ENCODE results near the gene ZNF234. TPM values are rescaled to one million over a fixed set of nuclear protein-coding genes. Genes with fewer than 3 reads are reported as not detected.
"Not testable (repeated sequence)": the region's sequence is repeated elsewhere in the genome, so short reads cannot be mapped to it uniquely, and the experiment has no call there.

The ZNF234 gene
- total RNA-seq, 1 donor from 2014 or later, result 16.1 TPM

- DNase-seq (ENCODE audit: low spot score), result no peak
These were observed 39.6 kb downstream of the ZNF234 start for GRCh38 chr19:44180968-44181367.

GRCh38 chr19:44182145-44182544 lies 40.8 kb downstream of the ZNF234 start:
- no peak for DNase-seq (ENCODE audit: low spot score)

- no peak for DNase-seq (ENCODE audit: low spot score)
These were observed 48.7 kb downstream of the ZNF234 start for GRCh38 chr19:44190020-44190419.

GRCh38 chr19:44192127-44192526 lies 50.8 kb downstream of the ZNF234 start:
- no peak for DNase-seq (ENCODE audit: low spot score)

- no peak for DNase-seq (ENCODE audit: low spot score)
These were observed 55.4 kb downstream of the ZNF234 start for GRCh38 chr19:44196772-44197171.

- no peak for DNase-seq (ENCODE audit: low spot score)
These were observed 61.1 kb downstream of the ZNF234 start for GRCh38 chr19:44202470-44202869.

GRCh38 chr19:44202974-44203373 lies 61.6 kb downstream of the ZNF234 start:
- DNase-seq (ENCODE audit: low spot score), result no peak

GRCh38 chr19:44203877-44204276 lies 62.5 kb downstream of the ZNF234 start:
- DNase-seq (ENCODE audit: low spot score), result not testable (repeated sequence)

GRCh38 chr19:44204772-44205171 lies 63.4 kb downstream of the ZNF234 start:
- no peak for DNase-seq (ENCODE audit: low spot score)

GRCh38 chr19:44207126-44207803 lies 65.9 kb downstream of the ZNF234 start:
- DNase-seq (ENCODE audit: low spot score), result peak; percentile 91

Other genes with a start within 250 kb of the ZNF234 start
- gene ZNF45, start 206.3 kb upstream of the ZNF234 start, total RNA-seq, result 15.9 TPM
- 6.8 TPM for gene ZNF221, start 190.3 kb upstream of the ZNF234 start, total RNA-seq
- 9.1 TPM for gene ZNF155, start 157.4 kb upstream of the ZNF234 start, total RNA-seq
- 8.8 TPM for gene ZNF230, start 138.6 kb upstream of the ZNF234 start, total RNA-seq
- 4.9 TPM for gene ZNF222, start 116.2 kb upstream of the ZNF234 start, total RNA-seq
- 16.9 TPM for gene ZNF223, start 89.5 kb upstream of the ZNF234 start, total RNA-seq
- gene ZNF284, start 69.4 kb upstream of the ZNF234 start, total RNA-seq, result 2.0 TPM
- 32.6 TPM for gene ZNF224, start 47.2 kb upstream of the ZNF234 start, total RNA-seq
- gene ZNF225, start 28.2 kb upstream of the ZNF234 start, total RNA-seq, result 5.1 TPM
- 30.8 TPM for gene ZNF226, start 23.5 kb downstream of the ZNF234 start, total RNA-seq
- gene ZNF227, start 71.0 kb downstream of the ZNF234 start, total RNA-seq, result 22.4 TPM
- 2.5 TPM for gene ZNF233, start 118.3 kb downstream of the ZNF234 start, total RNA-seq
- 8.4 TPM for gene ZNF235, start 163.5 kb downstream of the ZNF234 start, total RNA-seq
- 8.7 TPM for gene ZNF112, start 215.1 kb downstream of the ZNF234 start, total RNA-seq